Measurements from ENCODE around the gene NELFB. TPM values are rescaled to one million over a fixed set of nuclear protein-coding genes. Genes with fewer than 3 reads are reported as not detected.

Gene NELFB
- total RNA-seq, 2 experiments from 2014 or later = 70.8 to 75.3 TPM

DNA sequence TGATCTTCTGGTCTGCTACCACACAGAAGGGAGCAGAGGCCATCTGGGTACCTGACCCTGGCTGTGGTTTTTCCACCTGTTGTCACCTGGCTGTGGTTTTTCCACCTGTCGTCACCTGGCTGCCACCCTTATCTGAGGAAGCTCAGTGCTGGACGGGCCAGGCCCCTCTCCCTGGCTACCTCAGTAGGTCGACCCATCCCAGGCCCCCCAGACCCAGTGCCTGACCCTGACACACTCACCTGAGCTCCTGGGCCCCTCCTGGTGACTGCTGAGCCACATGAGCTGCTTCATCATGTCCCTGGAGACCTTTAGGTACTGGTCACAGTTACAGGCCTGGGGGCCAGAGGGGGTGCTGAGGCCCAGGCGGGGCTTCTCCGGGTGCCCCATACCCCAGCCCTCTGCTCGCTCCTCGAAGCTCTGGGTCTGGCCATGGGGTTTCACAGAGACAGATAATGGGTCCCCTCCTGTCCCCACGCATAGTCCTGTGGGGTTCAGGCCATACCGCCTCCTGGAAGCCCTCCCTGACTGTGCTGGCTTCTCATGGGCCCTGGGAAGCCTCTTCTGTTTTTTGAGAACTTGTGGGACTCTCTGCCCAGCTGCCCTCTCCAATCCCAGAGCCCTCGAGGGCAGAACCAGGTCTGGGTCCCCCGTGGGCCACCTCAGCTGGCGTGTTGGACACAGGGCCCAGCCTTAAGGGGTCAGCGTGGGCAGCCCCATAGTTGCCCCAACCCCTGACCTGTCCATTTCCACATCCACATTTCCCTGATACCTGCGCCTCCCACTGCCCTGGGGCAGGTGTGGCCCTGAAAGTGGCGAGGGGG, 54.5 kb downstream of the NELFB start:
- no peaks in the 10 kb centered on the region for H3K36me3 Mint-ChIP-seq
- DNase-seq (no peak), ATAC-seq (no peak)
- CTCF ChIA-PET = interaction anchor here (1.2 kb wide), 1 partner anchor 73 kb away, joined by 4 read pairs; no protein-coding TSS in a partner anchor
- H3K27me3 Mint-ChIP-seq = peaks cover 3% of the 10 kb centered on the region
- H3K27ac Mint-ChIP-seq = no peak overlapping the region
- no peaks in the 10 kb centered on the region for H3K9me3 Mint-ChIP-seq (ENCODE audit: low read depth)
- H3K4me3 Mint-ChIP-seq = no peak overlapping the region
- peaks cover 7% of the 10 kb centered on the region for H3K4me1 Mint-ChIP-seq

DNA sequence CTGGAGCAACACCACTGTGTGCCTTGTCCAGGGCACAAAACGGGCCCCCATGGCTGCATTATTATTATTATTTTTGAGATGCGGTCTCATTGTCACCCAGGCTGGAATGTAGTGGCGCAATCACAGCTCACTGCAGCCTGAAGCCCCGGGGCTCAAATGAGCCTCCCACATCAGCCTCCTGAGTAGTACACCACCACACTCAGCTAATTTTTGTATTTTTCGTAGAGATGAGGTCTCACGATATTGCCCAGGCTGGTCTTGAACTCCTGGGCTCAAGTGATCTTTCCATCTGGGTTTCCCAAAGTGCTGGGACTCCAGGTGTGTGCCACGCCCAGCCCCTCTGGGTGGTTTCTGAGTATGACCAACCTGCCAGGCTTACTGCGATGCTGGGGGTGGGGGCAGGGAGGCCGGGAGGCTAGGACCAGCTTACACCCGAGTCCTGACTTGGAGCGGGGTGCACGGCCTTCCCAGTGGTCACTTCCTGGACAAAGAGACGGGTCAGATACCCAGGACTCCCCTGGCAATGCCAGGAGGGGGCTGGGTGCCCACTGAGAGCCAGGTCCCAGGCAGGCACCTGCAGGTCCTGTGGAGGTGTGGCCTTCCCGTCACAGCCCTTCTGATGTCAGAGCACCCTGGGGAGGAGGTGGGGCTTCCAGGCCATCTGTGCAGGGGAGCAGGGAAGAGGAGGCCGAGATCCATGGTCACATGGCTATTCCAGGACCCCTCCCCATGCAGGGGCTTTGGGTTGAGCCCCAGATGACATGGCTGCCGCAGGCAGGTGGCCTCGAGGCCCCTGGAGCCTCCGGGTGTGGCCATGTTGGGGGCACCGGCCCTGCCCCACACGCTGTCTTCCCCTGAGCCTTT, 55.3 kb downstream of the NELFB start:
- Mint-ChIP-seq H3K27me3 (peaks cover 3% of the 10 kb centered on the region), H3K4me1 (peaks cover 5% of the 10 kb centered on the region), H3K4me3 (no peak overlapping the region), H3K36me3 (no peaks in the 10 kb centered on the region), H3K9me3 (ENCODE audit: low read depth) (no peaks in the 10 kb centered on the region), H3K27ac (no peak overlapping the region)
- CTCF ChIA-PET = interaction anchor here (0.7 to 1.5 kb wide), 3 partner anchors 8 to 74 kb away, joined by 3 to 6 read pairs (median 4); partner anchors contain the start of gene NRARP
- DNase-seq (peak; percentile 41), ATAC-seq (no peak)

DNA sequence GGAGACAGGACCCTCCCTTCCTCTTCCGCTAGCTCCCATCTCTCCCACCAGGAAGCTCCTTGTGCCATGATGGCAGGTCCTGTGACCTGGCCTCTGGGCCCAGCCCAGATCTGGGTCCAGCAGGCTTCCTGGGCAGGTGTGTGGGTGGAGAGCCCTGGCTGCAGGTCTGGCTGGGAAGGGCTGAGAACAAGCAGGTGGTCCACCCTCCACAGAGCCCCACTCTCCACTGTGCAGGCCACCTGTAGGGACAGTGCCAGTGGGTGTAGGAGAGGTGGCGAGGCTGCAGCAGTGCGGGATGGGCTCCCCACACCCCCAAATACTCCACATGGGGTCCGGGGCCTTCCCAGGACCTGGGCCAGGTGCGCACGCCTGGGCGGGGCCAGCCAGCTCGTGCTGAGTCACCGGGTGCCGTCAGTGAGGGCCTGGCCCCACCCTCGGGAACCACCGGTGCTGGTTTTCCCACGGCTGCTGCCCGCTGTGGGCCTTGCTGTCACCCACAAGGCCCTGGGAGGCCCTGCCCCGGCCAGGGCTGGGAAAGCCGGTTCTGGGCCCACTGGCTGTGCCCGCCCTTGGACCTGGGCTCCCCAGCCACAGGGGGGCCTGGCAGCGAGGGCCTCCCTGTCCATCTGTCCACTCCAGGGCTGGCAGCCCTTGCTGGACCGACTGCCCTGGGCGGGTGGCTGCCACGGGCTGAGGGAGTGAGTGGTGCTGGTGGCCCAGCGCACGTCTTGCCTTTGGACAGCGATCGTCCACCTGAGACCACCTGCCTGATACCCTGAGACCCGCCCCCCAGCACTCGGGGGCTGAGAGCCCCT, 56.3 kb downstream of the NELFB start:
- DNase-seq = peak; percentile 44
- CTCF ChIA-PET = interaction anchor here (0.7 to 1.5 kb wide), 2 partner anchors 8 to 9 kb away, joined by 3 to 6 read pairs; partner anchors contain the start of gene NRARP
- H3K27ac Mint-ChIP-seq = no peak overlapping the region
- H3K36me3 Mint-ChIP-seq = no peaks in the 10 kb centered on the region
- no peaks in the 10 kb centered on the region for H3K9me3 Mint-ChIP-seq (ENCODE audit: low read depth)
- peaks cover 3% of the 10 kb centered on the region for H3K27me3 Mint-ChIP-seq
- no peak for ATAC-seq
- H3K4me3 Mint-ChIP-seq = no peak overlapping the region
- no peaks in the 10 kb centered on the region for H3K4me1 Mint-ChIP-seq

DNA sequence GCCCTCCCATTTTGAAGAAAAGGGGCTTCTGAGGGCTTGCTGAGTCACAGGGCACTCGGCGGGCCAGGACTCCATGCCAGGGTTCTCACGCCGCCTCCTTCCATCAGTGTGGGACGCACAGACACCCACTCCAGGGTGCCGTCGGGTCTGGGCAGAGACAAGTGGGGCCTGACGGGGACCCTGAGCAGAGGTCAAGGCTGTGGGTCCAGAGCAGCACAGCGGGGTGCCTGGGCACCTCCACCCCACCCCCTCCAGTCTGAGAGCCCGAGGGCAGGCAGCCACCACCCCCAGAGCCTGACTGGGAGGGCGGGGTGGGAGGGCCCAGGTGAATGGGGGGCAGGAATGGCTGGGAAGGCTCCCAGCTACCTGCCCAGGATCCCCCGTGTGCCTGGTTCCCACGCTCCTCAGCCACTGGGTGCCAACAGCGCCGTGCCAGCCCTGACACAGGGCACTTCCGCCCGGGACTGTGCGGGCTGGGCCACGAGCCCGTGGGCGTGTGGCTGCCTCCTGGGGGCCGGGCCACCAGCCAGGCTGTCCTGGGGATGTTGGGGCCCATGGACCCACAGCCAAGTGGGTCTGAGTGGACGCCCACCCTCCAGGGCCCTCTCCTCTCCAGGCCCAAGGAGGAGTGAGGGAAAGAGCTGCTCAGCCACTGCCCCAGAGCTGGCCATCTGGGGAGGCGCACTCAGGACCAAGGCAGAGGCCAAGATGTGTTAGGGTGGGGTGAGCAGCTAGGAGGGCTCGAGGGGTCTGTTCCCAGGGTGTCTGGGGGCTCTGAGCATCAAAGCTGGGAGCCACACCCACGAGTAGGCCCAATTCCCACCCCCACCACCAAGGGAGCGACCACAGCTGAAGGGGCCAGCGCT, 57.1 kb downstream of the NELFB start:
- H3K4me1 Mint-ChIP-seq = no peaks in the 10 kb centered on the region
- no peaks in the 10 kb centered on the region for H3K9me3 Mint-ChIP-seq (ENCODE audit: low read depth)
- DNase-seq (no peak), ATAC-seq (no peak)
- CTCF ChIA-PET = no interaction called here
- peaks cover 1% of the 10 kb centered on the region for H3K27me3 Mint-ChIP-seq
- H3K36me3 Mint-ChIP-seq = no peaks in the 10 kb centered on the region
- H3K27ac Mint-ChIP-seq = no peak overlapping the region
- H3K4me3 Mint-ChIP-seq = no peak overlapping the region

DNA sequence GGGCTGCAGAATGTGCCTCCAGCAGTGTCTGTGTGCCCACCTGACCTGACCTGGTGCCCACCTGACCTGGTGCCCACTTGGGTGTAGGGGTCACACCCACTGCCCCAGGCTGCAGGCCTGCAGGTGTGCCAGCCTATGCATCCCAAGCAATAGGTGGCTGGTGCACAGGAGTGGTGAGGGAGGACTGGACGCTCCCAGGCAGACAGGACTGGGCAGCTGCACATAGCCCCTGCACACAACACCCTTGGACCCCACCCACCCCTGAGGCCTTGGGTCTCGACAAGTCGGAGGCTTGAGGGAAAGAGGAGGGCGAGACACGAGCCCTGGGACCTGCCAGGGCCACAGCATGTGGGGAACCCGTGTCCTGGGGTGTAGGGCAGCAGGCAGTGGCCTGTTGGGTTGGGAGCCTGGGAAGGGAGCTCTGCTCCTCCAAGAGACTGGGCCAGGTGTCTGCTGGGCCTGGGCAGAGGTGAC, 57.8 kb downstream of the NELFB start:
- no peak overlapping the region for H3K4me3 Mint-ChIP-seq
- ATAC-seq = no peak
- H3K4me1 Mint-ChIP-seq = no peaks in the 10 kb centered on the region
- no peak overlapping the region for H3K27ac Mint-ChIP-seq
- no peaks in the 10 kb centered on the region for H3K36me3 Mint-ChIP-seq
- CTCF ChIA-PET = no interaction called here
- DNase-seq = no peak
- no peaks in the 10 kb centered on the region for H3K27me3 Mint-ChIP-seq
- no peaks in the 10 kb centered on the region for H3K9me3 Mint-ChIP-seq (ENCODE audit: low read depth)

DNA sequence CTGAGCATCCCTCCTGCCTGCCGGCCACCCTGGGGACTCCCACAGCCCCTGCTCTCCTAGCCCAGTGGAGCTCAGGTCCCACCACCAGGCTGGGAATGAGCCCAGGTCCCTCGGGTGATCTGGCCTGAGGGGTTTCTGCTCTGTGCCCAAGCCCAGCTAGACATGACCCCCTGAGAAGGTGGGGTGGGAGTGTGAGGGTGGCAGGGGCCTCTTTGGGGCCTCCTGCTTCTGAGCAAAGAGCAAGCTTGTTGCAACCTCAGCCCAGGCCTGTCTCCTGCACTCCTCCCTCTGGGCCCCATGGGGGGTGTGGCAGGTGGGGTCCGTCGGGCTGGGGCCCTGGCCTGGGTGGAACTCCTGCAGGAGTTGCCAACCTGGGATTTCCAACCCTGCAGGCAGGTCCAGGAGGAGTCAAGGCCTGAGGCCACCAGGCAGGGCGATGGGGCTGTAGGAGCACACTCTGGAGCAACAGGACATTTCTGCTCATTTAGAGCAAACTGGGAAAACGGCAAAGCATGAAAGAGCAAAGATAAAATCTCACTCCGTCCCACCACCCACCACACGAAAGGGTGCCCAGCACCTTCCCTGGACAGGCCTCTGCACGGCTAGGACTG, 58.3 kb downstream of the NELFB start:
- no peak for ATAC-seq
- CTCF ChIA-PET = no interaction called here
- DNase-seq = no peak
- H3K4me1 Mint-ChIP-seq = no peaks in the 10 kb centered on the region
- H3K9me3 Mint-ChIP-seq (ENCODE audit: low read depth) = no peaks in the 10 kb centered on the region
- no peaks in the 10 kb centered on the region for H3K36me3 Mint-ChIP-seq
- H3K27ac Mint-ChIP-seq = no peak overlapping the region
- no peaks in the 10 kb centered on the region for H3K27me3 Mint-ChIP-seq
- no peak overlapping the region for H3K4me3 Mint-ChIP-seq

DNA sequence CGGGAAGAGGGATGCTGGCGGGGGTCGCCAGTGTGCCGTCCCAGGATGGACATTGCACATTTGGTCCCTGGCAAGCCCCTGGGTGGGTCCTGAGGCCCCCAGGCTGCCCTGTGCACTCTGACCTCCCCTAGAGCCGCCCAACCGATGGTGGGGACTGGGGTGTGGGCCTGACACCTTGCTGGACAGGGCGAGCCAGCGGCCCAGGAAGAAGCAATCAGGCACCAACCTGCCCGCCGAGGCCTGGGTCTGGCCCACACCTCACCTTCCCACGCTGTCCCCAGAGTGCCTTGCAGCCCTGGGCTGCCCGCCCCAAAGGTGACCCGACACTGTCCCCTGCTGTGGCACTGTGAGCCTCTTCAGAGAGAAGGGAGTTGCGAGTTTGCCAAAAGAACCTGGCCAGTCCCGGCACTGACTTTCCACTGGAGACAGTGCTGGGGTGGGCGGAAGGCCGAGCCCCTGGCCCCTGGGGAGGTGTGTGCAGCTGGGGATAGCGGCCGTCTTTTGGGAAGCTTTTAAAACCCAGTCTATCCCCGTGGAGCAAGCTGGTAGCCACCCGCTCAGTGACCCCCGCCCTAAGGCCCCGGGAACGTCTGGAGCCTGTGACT, 58.9 kb downstream of the NELFB start:
- Mint-ChIP-seq H3K9me3 (ENCODE audit: low read depth) (no peaks in the 10 kb centered on the region), H3K4me1 (no peaks in the 10 kb centered on the region), H3K27me3 (no peaks in the 10 kb centered on the region), H3K36me3 (no peaks in the 10 kb centered on the region), H3K27ac (no peak overlapping the region), H3K4me3 (no peak overlapping the region)
- DNase-seq (no peak), ATAC-seq (no peak)
- CTCF ChIA-PET = no interaction called here

DNA sequence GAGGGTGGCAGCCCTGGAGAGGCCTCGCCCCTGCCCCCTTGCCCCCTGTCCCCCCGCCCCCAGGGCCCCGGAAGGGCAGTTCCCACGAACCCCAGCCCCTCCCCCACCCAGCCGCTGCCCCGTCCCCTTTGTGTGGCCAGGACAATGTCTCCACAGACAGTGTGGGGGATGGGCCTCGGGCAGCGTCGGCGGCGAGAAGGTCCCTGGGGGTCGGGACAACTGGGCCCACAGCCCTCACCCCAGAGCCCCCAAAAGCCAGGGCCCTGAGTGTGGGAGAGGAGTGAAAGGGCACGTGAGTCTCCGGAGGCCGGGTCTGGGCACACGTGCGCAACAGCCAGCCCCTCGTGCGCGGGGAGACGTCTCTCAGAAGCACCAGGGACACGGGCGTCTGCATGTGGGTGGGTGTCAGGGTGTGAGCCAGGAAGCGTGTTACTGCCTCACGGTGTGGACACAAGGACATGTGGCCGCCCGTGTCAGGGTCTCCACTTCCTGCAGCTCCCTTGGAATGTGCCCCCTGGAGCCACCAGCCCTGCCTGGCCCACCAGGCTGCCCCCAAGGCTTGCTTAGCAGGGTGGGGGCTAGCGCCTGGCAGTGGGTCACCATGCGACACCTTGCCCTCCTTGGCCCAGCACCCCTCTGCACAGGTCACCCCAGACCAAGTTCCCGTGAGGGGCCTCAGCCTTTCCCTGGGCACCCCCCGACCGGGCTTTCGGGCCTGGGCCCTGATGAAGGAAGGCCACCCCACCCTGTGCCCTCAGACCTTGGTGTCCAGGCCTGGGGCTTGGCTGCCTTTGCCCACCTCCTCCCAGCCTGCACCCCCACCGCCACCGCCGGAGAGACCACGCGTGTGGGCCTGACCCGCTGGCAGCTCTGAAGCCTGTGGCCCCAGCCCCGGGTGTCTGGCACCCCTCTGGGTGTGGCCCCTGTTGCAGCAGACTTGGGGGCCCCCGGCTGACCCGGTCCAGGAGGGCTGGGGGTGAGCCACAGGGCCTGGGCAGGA, 59.7 kb downstream of the NELFB start:
- H3K27ac Mint-ChIP-seq = no peak overlapping the region
- H3K4me1 Mint-ChIP-seq = no peaks in the 10 kb centered on the region
- DNase-seq = no peak
- no peaks in the 10 kb centered on the region for H3K9me3 Mint-ChIP-seq (ENCODE audit: low read depth)
- CTCF ChIA-PET = interaction anchor here (1.9 kb wide), 1 partner anchor 13 kb away, joined by 5 read pairs; the partner anchor contains the start of gene NRARP
- no peak overlapping the region for H3K4me3 Mint-ChIP-seq
- H3K27me3 Mint-ChIP-seq = no peaks in the 10 kb centered on the region
- H3K36me3 Mint-ChIP-seq = no peaks in the 10 kb centered on the region
- ATAC-seq = no peak

DNA sequence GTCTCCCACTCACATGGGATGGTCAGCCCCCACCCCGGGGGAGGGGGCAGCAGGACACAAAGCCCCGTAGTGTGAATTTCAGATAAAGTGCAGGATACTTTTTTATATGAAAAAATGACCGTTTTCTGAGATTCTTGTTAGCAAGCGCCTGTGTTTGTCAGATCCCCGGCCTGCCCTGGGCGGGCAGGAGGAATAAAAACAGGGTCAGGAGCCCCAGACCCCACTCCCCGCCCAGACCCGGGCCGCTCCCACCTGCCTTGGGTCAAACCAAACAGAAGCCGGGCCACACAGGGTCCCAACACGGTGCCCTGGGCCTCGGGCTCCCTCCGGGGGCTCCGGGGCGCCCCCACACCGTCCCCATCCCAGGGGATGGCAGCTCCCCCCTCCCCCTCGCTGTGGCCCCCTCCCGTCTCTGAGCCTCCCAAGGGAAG, 60.5 kb downstream of the NELFB start:
- no peak for DNase-seq
- H3K4me3 Mint-ChIP-seq = no peak overlapping the region
- no peaks in the 10 kb centered on the region for H3K27me3 Mint-ChIP-seq
- ATAC-seq = no peak
- CTCF ChIA-PET = interaction anchor here (1.2 to 1.9 kb wide), 5 partner anchors 9 to 286 kb away, joined by 3 to 5 read pairs (median 4); partner anchors contain the start of genes EXD3, NOXA1 and NRARP
- no peaks in the 10 kb centered on the region for H3K9me3 Mint-ChIP-seq (ENCODE audit: low read depth)
- H3K27ac Mint-ChIP-seq = no peak overlapping the region
- peaks cover 5% of the 10 kb centered on the region for H3K4me1 Mint-ChIP-seq
- no peaks in the 10 kb centered on the region for H3K36me3 Mint-ChIP-seq

DNA sequence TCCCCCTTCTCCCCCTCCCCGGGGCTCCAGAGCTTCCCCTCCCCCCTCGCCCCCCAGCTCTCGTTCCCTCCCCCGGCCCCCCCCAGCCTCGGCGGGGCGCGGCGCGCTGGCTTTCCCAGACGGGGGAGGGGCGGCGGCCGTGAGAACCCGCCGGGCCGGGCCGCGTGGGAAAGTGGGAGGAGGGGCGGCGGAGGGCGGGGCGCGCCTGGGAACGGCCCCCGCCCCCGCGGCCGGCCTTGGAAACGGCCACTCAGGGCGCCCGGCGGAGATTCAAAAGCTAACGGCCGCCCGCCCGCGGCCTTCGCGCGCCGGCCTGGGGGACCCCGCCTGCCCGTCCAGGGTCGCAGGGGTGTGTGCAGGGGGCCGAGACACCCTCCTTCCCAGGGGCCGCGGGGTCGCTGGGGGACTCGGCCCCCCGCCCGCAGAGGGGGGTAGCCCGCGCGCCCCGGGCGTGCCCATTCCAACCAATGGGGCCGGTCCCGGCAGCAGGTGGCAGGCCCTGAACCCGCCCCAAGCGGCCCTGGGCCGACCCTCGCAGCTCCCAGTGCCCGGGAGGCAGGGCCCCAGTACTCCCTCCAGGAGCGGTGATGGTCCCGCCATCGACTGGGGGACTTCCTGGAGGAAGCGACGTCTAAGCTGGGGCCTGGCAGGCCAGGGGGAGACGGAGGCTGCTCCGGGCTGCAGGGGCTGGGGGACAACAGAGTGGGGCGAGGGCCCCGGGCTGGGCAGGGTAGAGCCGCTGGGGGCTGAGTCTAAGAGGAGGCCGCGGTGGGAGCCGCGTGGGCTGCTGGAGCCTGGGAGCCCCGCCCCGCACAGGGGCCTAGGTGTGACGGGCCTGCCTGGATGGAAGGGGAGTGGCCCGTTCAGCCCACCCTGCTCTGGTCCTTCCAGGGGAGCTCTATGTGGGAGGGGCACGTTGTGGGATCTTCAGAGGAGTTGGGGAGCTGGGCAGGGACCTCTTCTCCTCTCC, 61.2 kb downstream of the NELFB start:
- H3K36me3 Mint-ChIP-seq = no peaks in the 10 kb centered on the region
- ATAC-seq = peak; percentile 46
- peak; percentile 47 for DNase-seq
- CTCF ChIA-PET = interaction anchor here (1.2 to 1.9 kb wide), 5 partner anchors 10 to 287 kb away, joined by 3 to 5 read pairs (median 4); partner anchors contain the start of genes EXD3, NOXA1 and NRARP
- no peaks in the 10 kb centered on the region for H3K27me3 Mint-ChIP-seq
- H3K9me3 Mint-ChIP-seq (ENCODE audit: low read depth) = no peaks in the 10 kb centered on the region
- peaks cover 7% of the 10 kb centered on the region for H3K4me1 Mint-ChIP-seq
- H3K27ac Mint-ChIP-seq = no peak overlapping the region
- peak overlapping the region; percentile 26 for H3K4me3 Mint-ChIP-seq

Measured in activated CD8-positive, alpha-beta memory T cell treated with anti-CD3 and anti-CD28 coated beads, Interleukin-2, amount 10 ng/mL, durations not matched to agents 7 days and 5 days (primary cell).